ENCODE data around the gene MICAL2.

DNA sequence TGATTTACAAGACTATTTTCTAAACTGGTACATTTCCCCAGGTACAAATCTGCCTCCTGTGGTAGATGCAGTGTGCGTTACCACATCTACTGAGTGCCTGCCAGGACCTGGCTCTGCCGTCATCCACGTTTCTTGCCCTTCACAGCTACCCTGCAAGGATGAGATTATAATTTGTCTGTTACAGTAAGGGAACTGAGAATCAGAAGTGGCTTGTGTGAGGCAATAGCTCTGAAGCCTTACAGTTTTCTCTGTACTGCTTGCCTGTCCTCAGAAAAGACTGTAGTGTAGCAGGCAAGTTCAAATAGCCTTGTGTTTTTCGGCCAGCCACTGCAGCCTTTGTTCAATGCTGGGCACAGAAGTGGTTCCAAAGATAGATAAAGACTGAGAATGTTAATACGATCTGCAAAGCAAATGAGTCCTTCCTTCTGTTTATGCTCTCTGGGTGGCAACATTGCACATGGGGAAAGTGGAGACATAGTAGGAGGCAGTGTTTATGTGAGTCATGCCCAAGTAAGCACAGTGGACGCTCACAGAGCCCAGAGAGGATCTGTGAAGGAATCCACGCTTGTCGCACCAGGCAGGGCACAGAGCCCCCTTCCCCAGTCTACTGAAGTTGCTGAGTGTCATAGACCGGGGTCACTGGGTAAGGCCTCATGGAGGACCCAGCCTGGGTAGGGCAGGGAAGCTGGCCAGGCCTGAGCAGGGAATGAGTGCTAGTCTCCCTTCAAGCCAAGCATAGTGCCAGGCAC lies 49.1 kb downstream of the MICAL2 start:
- TF ChIP-seq EP300 (IDR thresholded peaks at IDR 0.05; ENCODE audit: borderline replicate concordance) (no peak), EGR1 (IDR thresholded peaks at IDR 0.05) (no peak), TAF1 (IDR thresholded peaks at IDR 0.05; ENCODE audit: low read depth) (no peak), RAD21 (IDR thresholded peaks at IDR 0.05; ENCODE audit: low read depth) (no peak), CEBPB (IDR thresholded peaks at IDR 0.05) (no peak), NFIC (IDR thresholded peaks at IDR 0.05) (no peak)
- TF ChIP-seq, protein P1, sequence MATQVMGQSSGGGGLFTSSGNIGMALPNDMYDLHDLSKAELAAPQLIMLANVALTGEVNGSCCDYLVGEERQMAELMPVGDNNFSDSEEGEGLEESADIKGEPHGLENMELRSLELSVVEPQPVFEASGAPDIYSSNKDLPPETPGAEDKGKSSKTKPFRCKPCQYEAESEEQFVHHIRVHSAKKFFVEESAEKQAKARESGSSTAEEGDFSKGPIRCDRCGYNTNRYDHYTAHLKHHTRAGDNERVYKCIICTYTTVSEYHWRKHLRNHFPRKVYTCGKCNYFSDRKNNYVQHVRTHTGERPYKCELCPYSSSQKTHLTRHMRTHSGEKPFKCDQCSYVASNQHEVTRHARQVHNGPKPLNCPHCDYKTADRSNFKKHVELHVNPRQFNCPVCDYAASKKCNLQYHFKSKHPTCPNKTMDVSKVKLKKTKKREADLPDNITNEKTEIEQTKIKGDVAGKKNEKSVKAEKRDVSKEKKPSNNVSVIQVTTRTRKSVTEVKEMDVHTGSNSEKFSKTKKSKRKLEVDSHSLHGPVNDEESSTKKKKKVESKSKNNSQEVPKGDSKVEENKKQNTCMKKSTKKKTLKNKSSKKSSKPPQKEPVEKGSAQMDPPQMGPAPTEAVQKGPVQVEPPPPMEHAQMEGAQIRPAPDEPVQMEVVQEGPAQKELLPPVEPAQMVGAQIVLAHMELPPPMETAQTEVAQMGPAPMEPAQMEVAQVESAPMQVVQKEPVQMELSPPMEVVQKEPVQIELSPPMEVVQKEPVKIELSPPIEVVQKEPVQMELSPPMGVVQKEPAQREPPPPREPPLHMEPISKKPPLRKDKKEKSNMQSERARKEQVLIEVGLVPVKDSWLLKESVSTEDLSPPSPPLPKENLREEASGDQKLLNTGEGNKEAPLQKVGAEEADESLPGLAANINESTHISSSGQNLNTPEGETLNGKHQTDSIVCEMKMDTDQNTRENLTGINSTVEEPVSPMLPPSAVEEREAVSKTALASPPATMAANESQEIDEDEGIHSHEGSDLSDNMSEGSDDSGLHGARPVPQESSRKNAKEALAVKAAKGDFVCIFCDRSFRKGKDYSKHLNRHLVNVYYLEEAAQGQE (IDR thresholded peaks at IDR 0.05; ENCODE audit: low read depth) = no peak
- TF ChIP-seq, protein P2, sequence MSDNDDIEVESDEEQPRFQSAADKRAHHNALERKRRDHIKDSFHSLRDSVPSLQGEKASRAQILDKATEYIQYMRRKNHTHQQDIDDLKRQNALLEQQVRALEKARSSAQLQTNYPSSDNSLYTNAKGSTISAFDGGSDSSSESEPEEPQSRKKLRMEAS (IDR thresholded peaks at IDR 0.05) = no peak

Measured in Ishikawa (cell line).